ENCODE data around the gene RDX.
"Not testable (repeated sequence)": the region's sequence is repeated elsewhere in the genome, so short reads cannot be mapped to it uniquely, and the experiment has no call there.

RDX gene

GRCh38 chr11:110199184-110199981, 97.0 kb downstream of the RDX start:
- peak in 2 of 3 donors; percentile 44 to 49 for DNase-seq

- peak in 2 of 3 donors; percentile 66 to 72 for DNase-seq
These were observed 98.2 kb downstream of the RDX start for GRCh38 chr11:110198031-110198729.

GRCh38 chr11:110196884-110197420, 99.5 kb downstream of the RDX start:
- DNase-seq = no peak

- no peak for DNase-seq
These were observed 100.1 kb downstream of the RDX start for GRCh38 chr11:110196241-110196754.

DNA sequence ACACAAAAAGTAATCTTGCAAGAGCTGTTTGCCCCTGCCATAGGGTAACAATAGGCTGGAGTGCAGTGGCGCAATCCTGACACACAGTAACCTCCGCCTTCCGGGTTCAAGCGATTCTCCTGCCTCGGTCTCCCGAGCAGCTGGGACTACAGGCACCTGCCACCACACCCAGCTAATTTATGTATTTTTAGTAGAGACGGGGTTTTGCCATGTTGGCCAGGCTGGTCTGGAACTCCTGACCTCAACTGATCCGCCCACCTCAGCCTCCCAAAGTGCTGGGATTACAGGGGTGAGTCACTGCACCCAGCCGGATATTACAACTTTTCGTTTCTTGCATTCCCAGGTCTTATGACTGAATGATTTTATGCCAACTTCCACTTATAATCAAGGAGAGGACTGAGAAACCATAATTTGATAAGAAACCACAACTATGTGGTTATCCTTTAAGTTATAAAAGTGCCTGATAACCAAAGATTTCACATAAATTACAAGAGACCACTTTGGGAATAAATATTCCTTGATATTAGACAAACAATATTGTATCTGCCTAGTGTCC, 102.1 kb downstream of the RDX start:
- peak; percentile 52 to 73 (median 66) for DNase-seq

GRCh38 chr11:110192604-110193282, 103.7 kb downstream of the RDX start:
- not testable (repeated sequence) for DNase-seq

- DNase-seq = no peak
These were observed 105.5 kb downstream of the RDX start for GRCh38 chr11:110190885-110191284.

DNA sequence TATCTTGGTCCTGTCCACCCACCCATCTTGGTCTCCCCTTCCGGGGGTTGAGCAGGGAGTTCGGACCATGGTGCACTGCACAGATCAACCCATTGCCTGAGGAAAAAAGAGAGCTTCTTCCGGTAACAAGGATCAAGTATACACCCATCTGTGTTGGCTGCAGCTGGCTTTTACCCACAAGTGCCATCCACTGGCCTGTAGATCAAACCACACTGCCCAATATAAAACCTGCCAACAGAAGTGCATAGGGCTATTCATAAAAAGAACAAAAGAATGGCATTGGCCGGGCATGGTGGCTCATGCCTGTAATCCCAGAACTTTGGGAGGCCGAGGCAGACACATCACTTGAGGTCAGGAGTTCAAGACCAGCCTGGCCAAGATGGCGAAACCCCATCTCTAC, 108.7 kb downstream of the RDX start:
- no peak for DNase-seq

GRCh38 chr11:110186867-110187266, 109.5 kb downstream of the RDX start:
- DNase-seq = no peak

DNA sequence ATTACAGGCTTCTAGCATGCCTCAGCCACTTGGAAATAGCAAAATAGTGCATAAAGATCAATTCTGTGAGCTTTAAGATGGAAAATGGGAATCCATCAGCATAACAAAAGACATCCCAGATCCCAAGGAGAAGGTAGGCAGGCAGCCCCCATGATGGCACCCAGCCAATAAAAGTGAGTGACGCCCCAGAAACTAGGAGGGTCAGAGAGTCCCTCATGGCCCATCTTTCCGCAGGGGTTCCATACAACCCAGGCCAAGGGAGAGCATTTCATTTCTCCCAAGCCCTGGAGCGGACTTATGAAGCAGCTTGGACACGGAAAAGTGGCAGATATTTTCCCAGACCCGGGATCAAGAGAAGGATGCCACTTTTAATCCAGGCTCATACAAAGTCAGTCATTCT, 110.0 kb downstream of the RDX start:
- no peak for DNase-seq

DNA sequence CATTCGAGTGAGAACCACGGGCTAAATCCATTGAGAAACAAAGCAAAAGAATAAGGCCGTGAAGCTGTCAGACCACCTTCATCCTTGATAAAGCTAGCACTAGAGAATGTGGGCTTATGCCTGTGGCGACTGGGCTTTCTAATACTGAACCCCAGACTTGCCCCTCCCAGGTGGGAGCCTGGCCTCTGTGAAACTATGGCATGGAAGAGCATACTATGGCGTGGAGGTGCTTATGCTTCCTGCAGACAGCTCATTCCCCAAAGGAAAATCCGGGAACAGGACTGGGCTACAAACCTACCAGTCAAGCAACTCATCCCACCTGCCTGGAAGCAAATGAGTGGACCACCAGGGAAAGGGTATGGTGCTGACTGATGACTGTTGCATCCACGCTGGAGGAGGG, 110.8 kb downstream of the RDX start:
- DNase-seq = no peak

- peak in 2 of 3 donors; percentile 37 to 59 for DNase-seq
These were observed 111.3 kb downstream of the RDX start for GRCh38 chr11:110185121-110185591.

DNA sequence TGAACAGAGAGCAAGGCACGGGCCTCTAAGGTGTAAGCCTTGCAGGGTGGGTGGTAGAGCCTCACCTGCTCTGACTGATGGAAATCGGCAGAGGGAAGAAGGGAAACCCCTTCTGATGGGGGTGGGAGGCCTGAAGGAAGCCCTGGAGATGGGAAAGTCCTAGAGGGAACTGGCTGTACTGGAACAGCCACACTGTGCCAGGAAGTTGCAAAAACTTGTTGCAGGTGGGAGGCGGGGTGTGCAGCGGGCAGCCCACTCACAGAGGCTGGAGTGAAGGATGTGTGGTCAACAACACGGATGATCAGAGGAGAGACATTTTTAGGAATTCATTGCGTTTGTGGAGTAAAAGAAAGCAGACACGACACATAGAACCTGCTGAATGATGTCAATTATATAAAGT, 112.0 kb downstream of the RDX start:
- DNase-seq = peak; percentile 75 to 84 (median 81)

GRCh38 chr11:110182886-110183285, 113.5 kb downstream of the RDX start:
- DNase-seq = peak in 2 of 3 donors; percentile 58 to 67

DNA sequence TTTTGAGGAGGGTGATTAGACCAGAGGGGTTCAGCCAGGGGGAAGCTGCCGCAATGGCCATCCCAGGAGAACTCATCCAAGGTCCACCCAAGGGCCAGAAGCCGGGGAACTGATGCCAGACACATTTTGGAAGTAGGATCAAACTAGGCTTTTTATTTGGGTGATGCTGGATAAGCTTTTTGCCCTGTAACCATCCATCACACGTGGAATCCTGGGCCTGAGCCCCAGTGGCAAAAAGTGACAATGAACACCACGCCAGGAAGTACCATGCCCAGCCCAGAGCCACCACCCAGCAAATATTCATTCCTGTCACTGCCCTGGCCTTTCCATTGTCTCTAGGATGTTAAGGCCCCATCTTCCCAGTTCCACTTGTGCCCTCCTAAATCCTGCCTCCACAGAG, 117.3 kb downstream of the RDX start:
- DNase-seq = peak in 1 of 3 donors; percentile 10

DNA sequence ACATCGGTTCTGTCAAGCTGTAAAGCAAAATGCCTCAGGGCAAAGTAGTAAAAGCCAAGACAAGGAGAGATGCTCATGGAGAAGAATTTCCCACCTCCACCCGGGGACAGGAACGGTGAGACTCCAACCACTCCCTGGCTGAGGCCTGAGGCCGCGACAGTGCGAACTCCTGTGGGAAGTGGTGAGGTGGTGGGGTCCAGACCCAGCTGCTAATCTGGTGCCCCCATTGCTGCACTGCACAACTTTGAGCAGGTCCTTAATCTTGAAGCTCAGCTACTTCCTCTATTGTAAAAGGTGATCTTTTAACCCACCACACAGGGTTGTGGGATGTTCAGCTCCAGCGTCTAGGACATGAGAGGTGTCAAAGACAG, 119.3 kb downstream of the RDX start:
- no peak for DNase-seq

GRCh38 chr11:110176366-110177085, 119.9 kb downstream of the RDX start:
- peak; percentile 77 to 80 (median 78) for DNase-seq

DNA sequence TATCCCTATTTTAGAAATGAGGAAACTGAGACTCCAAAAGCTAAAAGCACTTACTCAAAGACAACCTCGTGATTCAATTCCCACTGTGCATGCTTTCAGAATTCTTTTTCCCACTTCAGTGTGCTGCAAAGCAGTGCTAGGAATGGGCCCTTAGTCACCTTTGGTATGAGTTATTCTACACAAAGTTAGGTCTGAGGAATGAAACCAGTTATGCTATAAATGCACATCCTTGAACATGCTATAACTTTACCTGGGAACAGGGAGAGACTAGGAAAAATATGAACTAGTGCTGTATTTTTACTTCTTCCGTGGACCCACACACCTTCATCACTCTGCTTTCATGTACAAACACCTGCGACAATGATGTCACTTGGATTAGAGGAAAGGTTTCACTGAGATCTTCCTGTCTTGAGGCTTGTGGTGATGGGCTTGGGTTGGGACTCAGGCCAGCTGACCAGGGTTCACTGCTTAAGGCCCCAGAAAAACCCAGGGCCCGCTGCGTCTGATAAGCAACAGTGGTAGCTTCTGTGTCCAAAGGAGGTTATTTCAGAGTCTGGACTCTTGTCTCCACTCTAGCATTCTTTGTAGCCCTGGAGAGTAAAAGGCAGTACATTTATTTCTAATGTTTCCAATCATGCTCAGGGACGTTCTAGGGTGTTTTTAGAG, 121.6 kb downstream of the RDX start:
- DNase-seq = peak in 2 of 3 donors; percentile 53 to 56

DNA sequence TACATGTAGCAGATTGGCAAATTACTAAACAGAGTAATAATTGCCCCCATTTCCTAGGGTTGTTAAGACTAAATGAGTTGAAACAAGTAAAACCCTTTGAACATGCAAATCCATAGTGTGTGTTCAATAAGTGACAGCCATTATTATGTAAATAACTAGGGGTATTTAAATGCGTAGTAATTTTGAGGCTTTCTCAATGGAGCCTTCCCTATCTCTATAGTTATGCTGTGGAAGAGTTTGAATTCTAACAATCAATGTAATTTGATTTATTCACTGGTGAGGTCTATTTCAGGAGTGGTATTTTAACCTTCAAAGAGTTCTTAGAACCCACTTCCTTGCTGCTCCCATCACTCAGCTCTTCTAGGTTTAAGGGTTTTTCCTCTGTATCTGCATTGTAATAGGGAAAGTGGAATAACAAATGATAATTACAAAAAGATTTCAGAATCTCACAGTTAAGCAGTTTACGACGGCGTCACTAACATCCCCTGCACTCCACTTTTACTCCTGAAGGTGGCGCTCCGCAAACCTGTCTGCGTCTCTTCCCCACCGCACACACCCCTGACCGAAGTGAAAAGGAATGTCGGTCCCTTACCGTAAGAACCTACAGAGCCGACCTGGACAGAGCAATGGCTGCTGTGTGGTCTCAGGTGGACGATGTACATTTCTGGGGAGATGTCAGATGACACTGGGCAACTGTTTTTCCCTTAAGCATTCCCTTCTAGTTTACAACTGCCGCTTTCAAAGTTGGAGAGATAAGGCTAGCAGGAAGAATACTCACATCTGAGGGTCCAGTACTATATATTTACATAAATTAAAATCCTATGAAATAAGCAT, 122.4 kb downstream of the RDX start:
- DNase-seq = peak; percentile 65 to 69 (median 67)

DNA sequence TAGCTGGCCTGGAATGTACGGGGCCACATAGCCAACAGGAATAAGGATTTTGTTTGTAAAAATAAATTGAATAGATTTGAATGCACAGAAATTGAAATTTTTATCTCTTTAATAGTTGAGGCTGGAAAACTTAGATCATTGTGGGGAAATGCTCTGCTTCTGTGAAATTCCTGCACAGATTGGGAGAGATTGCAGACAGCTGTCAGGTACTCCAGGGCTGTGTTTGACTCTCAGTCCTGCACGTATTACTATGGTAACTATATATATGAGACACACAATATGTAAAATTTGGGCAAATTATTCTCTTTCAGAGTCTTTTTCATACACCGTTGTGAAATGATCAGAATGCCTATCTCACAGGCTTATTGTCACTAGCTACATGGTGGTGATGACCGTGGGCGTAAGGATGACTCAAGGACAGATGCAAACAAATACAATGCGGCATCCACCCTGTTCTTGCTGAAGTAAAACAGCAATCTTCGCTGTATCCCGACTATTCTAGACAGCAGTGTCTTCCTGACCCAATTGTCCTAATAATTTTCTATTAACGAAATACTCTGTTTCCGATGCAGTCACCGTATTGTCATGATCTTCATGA, 123.8 kb downstream of the RDX start:
- peak; percentile 82 to 90 (median 86) for DNase-seq
